NT2/D1 (cell line): ENCODE results near the gene CLEC16A.

ENCODE experiments used
- DNase-seq: peaks from one replicate; pipeline ENCODE4 v3.0.0-alpha.2; 2011; ENCODE audit warnings: low read depth, low spot score
- H3K27me3 ChIP-seq: 2 replicates; pipeline ENCODE4 v1.6.0; 2011; ENCODE audit warnings: mild to moderate bottlenecking; ENCODE audit not compliant: insufficient read length, insufficient read depth
- H3K36me3 ChIP-seq: 2 replicates; pipeline ENCODE4 v1.6.1; 2011; ENCODE audit warnings: mild to moderate bottlenecking, low read length, mixed read lengths; ENCODE audit not compliant: insufficient read depth, insufficient read length
- H3K4me1 ChIP-seq: 2 replicates; pipeline ENCODE4 v1.5.1; 2011; ENCODE audit not compliant: insufficient read depth, insufficient read length
- H3K4me3 ChIP-seq: 2 replicates; pipeline ENCODE4 v1.5.1; 2011; ENCODE audit warnings: low read depth; ENCODE audit not compliant: insufficient read length
- H3K9ac ChIP-seq: 2 replicates; pipeline ENCODE4 v1.6.0; 2011; ENCODE audit warnings: low read depth; ENCODE audit not compliant: insufficient read length
- H3K9me3 ChIP-seq: 2 replicates; pipeline ENCODE4 v1.5.1; 2011; ENCODE audit warnings: mild to moderate bottlenecking, low read length; ENCODE audit not compliant: insufficient read depth
- SUZ12 ChIP-seq: IDR thresholded peaks from 2 replicates; pipeline ENCODE4 v1.6.1; 2011; ENCODE audit not compliant: insufficient read length, insufficient read depth; ENCODE audit errors: extremely low read depth
- YY1 ChIP-seq: IDR thresholded peaks from 2 replicates; pipeline ENCODE4 v1.6.1; 2011; ENCODE audit not compliant: insufficient read length, insufficient read depth
- ZNF274 ChIP-seq: IDR thresholded peaks from 2 replicates; pipeline ENCODE4 v1.6.1; 2011; ENCODE audit warnings: mild to moderate bottlenecking, low read depth, low read length

CLEC16A gene

GRCh38 chr16:11183951-11184350 is 239.6 kb downstream of the CLEC16A start:
- no peak overlapping the region for H3K9ac ChIP-seq
- H3K4me3 ChIP-seq, result no peak overlapping the region
- no peaks in the 10 kb centered on the region for H3K9me3 ChIP-seq
- DNase-seq, result no peak
- TF ChIP-seq YY1 (no peak), SUZ12 (no peak), ZNF274 (no peak)
- H3K27me3 ChIP-seq, result no peaks in the 10 kb centered on the region
- H3K36me3 ChIP-seq, result peaks cover 12% of the 10 kb centered on the region
- peaks cover 13% of the 10 kb centered on the region for H3K4me1 ChIP-seq

- peaks cover 4% of the 10 kb centered on the region; the same call in 1 of the 2 replicates for H3K9me3 ChIP-seq
- no peak for DNase-seq
- no peak overlapping the region for H3K4me3 ChIP-seq
- no peaks in the 10 kb centered on the region for H3K27me3 ChIP-seq
- no peak overlapping the region for H3K9ac ChIP-seq
- H3K36me3 ChIP-seq, result no peaks in the 10 kb centered on the region
- peaks cover 11% of the 10 kb centered on the region for H3K4me1 ChIP-seq
- TF ChIP-seq SUZ12 (no peak), YY1 (no peak), ZNF274 (no peak)
These were observed 243.2 kb downstream of the CLEC16A start for GRCh38 chr16:11187522-11188023.

GRCh38 chr16:11188801-11189740 is 244.7 kb downstream of the CLEC16A start:
- TF ChIP-seq SUZ12 (no peak), YY1 (no peak), ZNF274 (no peak)
- H3K36me3 ChIP-seq, result no peaks in the 10 kb centered on the region
- peaks cover 3% of the 10 kb centered on the region for H3K4me1 ChIP-seq
- H3K9me3 ChIP-seq, result peaks cover 9% of the 10 kb centered on the region; the same call in 1 of the 2 replicates
- no peak for DNase-seq
- H3K27me3 ChIP-seq, result no peaks in the 10 kb centered on the region
- no peak overlapping the region for H3K9ac ChIP-seq
- no peak overlapping the region for H3K4me3 ChIP-seq

- Histone ChIP-seq H3K9ac (no peak overlapping the region), H3K9me3 (peaks cover 9% of the 10 kb centered on the region; the same call in 1 of the 2 replicates), H3K36me3 (no peaks in the 10 kb centered on the region), H3K27me3 (no peaks in the 10 kb centered on the region), H3K4me3 (no peak overlapping the region), H3K4me1 (peaks cover 3% of the 10 kb centered on the region)
- no peak for TF ChIP-seq YY1
- TF ChIP-seq SUZ12, result no peak
- TF ChIP-seq ZNF274, result no peak
- DNase-seq, result no peak
These were observed 246.5 kb downstream of the CLEC16A start for GRCh38 chr16:11190588-11191560.

GRCh38 chr16:11191665-11192064 is 247.3 kb downstream of the CLEC16A start:
- Histone ChIP-seq H3K9me3 (peaks cover 9% of the 10 kb centered on the region; the same call in 1 of the 2 replicates), H3K9ac (no peak overlapping the region)

GRCh38 chr16:11193494-11193893 is 249.1 kb downstream of the CLEC16A start:
- Histone ChIP-seq H3K9ac (no peak overlapping the region), H3K4me1 (peaks cover 3% of the 10 kb centered on the region), H3K36me3 (no peaks in the 10 kb centered on the region), H3K9me3 (peaks cover 9% of the 10 kb centered on the region; the same call in 1 of the 2 replicates), H3K4me3 (no peak overlapping the region), H3K27me3 (no peaks in the 10 kb centered on the region)
- TF ChIP-seq YY1, result no peak
- no peak for TF ChIP-seq SUZ12
- TF ChIP-seq ZNF274, result no peak
- no peak for DNase-seq

More at GRCh38 chr16:11191665-11192064, 247.3 kb downstream of the CLEC16A start:
- no peaks in the 10 kb centered on the region for H3K27me3 ChIP-seq
- DNase-seq, result no peak
- H3K4me3 ChIP-seq, result no peak overlapping the region
- H3K36me3 ChIP-seq, result no peaks in the 10 kb centered on the region
- H3K4me1 ChIP-seq, result peaks cover 3% of the 10 kb centered on the region
- TF ChIP-seq ZNF274 (no peak), YY1 (no peak), SUZ12 (no peak)

GRCh38 chr16:11194913-11195312 is 250.5 kb downstream of the CLEC16A start:
- no peak for DNase-seq
- Histone ChIP-seq H3K36me3 (no peaks in the 10 kb centered on the region), H3K9me3 (peaks cover 9% of the 10 kb centered on the region; the same call in 1 of the 2 replicates), H3K9ac (no peak overlapping the region), H3K4me3 (no peak overlapping the region), H3K4me1 (peaks cover 9% of the 10 kb centered on the region), H3K27me3 (no peaks in the 10 kb centered on the region)
- no peak for TF ChIP-seq YY1
- TF ChIP-seq SUZ12, result no peak
- TF ChIP-seq ZNF274, result no peak
